ENCODE measurements around the gene FAM227A.

GRCh38 chr22:38694049-38694448 is 37.9 kb upstream of the FAM227A start:
- TF ChIP-seq MYC (IDR thresholded peaks at IDR 0.05; ENCODE audit: low read depth, low read length) = no peak
- no peak for TF ChIP-seq POLR2A (IDR thresholded peaks at IDR 0.05; ENCODE audit: extremely low read depth, insufficient read length)
- no peak for TF ChIP-seq CTCF (IDR thresholded peaks at IDR 0.05; ENCODE audit: low read depth, low read length)
